SK-N-MC (cell line): Measurements from ENCODE around the gene CDX2.

Source experiments
- EZH2 ChIP-seq: fragments of 200-600 bp; sonication (generic); IDR thresholded peaks from one replicate; pipeline ENCODE4 v1.6.1; 2017; ENCODE audit warnings: antibody characterized with exemption
- FOXP2 ChIP-seq: optimal IDR thresholded peaks from 2 replicates; pipeline ENCODE3; 2011; ENCODE audit warnings: mild to moderate bottlenecking, moderate library complexity; ENCODE audit not compliant: insufficient read depth; ENCODE audit errors: extremely low read length, control extremely low read depth
- POLR2AphosphoS5 ChIP-seq: IDR thresholded peaks from 2 replicates; pipeline ENCODE4 v1.6.1; 2012; ENCODE audit warnings: mild to moderate bottlenecking, low read depth, low read length, borderline replicate concordance

- no peak for TF ChIP-seq POLR2AphosphoS5
- no peak for TF ChIP-seq EZH2
- no peak for TF ChIP-seq FOXP2
These were observed 5.6 kb downstream of the CDX2 start for GRCh38 chr13:27963491-27963890.
